ENCODE results near the gene HPCAL1. TPM values are rescaled to one million over a fixed set of nuclear protein-coding genes. Genes with fewer than 3 reads are reported as not detected.

The HPCAL1 gene
- total and polyA plus RNA-seq, 2 experiments from 2014 or later: 13.4 to 25.5 TPM

- Histone ChIP-seq H3K36me3 (no peaks in the 10 kb centered on the region), H3K27ac (no peak overlapping the region), H3K27me3 (no peaks in the 10 kb centered on the region), H3K9me3 (ENCODE audit: low read depth) (no peaks in the 10 kb centered on the region), H3K4me1 (ENCODE audit: low read depth) (no peaks in the 10 kb centered on the region), H3K4me3 (no peak overlapping the region)
- no peak for TF ChIP-seq CTCF (IDR thresholded peaks at IDR 0.05; ENCODE audit: low read depth, low read length)
- DNase-seq (ENCODE audit: low read depth in 1 of 2, low spot score in 1 of 2): no peak
Measured at GRCh38 chr2:10274983-10275802, 27.5 kb upstream of the HPCAL1 start.

GRCh38 chr2:10276481-10277292 is 26.0 kb upstream of the HPCAL1 start:
- no peaks in the 10 kb centered on the region for H3K4me1 ChIP-seq (ENCODE audit: low read depth)
- no peak for TF ChIP-seq CTCF (IDR thresholded peaks at IDR 0.05; ENCODE audit: low read depth, low read length)
- H3K9me3 ChIP-seq (ENCODE audit: low read depth): no peaks in the 10 kb centered on the region
- H3K4me3 ChIP-seq: no peak overlapping the region
- H3K27ac ChIP-seq: no peak overlapping the region
- H3K27me3 ChIP-seq: no peaks in the 10 kb centered on the region
- H3K36me3 ChIP-seq: no peaks in the 10 kb centered on the region
- DNase-seq (ENCODE audit: low read depth in 1 of 2, low spot score in 1 of 2): no peak

GRCh38 chr2:10277293-10278028 is 25.2 kb upstream of the HPCAL1 start:
- Histone ChIP-seq H3K36me3 (no peaks in the 10 kb centered on the region), H3K4me1 (ENCODE audit: low read depth) (no peaks in the 10 kb centered on the region), H3K9me3 (ENCODE audit: low read depth) (no peaks in the 10 kb centered on the region), H3K27ac (no peak overlapping the region), H3K4me3 (no peak overlapping the region), H3K27me3 (no peaks in the 10 kb centered on the region)
- no peak for DNase-seq (ENCODE audit: low read depth in 1 of 2, low spot score in 1 of 2)
- TF ChIP-seq CTCF (IDR thresholded peaks at IDR 0.05; ENCODE audit: low read depth, low read length): no peak

GRCh38 chr2:10278029-10278762 is 24.5 kb upstream of the HPCAL1 start:
- no peaks in the 10 kb centered on the region for H3K4me1 ChIP-seq (ENCODE audit: low read depth)
- no peaks in the 10 kb centered on the region for H3K9me3 ChIP-seq (ENCODE audit: low read depth)
- H3K27ac ChIP-seq: no peak overlapping the region
- peak in 1 of 2 donors; percentile 77 for DNase-seq (ENCODE audit: low read depth in 1 of 2, low spot score in 1 of 2)
- no peak for TF ChIP-seq CTCF (IDR thresholded peaks at IDR 0.05; ENCODE audit: low read depth, low read length)
- H3K4me3 ChIP-seq: no peak overlapping the region
- H3K36me3 ChIP-seq: no peaks in the 10 kb centered on the region
- no peaks in the 10 kb centered on the region for H3K27me3 ChIP-seq
